ENCODE results near the gene OGFOD1.

DNA sequence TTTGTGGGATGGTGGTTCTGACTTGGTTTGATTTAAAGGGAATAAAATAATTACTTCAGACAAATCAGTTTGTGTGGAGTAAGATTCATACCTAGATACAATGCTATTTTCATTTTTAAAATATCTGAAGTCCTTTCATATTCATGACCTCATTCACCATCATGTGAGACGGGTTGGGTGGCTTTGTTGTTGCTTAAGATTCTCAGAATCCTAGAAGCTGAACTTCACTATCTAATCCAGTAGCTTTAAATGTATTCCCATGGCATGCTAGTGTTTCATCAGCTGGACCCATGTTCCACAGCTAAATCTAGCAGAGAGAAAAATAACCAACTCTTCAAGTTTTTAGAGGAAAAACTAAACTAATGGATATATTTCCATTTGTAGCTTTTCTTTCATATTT, 23.3 kb upstream of the OGFOD1 start:
- no peak for TF ChIP-seq CTCF (IDR thresholded peaks at IDR 0.05)
- no peak for TF ChIP-seq POLR2A (IDR thresholded peaks at IDR 0.05)

Measured in right lobe of liver (tissue), 4 donors.